Endothelial cell of umbilical vein (primary cell): ENCODE results near the gene PGGHG. TPM values are rescaled to one million over a fixed set of nuclear protein-coding genes. Genes with fewer than 3 reads are reported as not detected.

Source experiments
- BruUV-seq: library from RNA; stranded (reverse); fragments of 400-500 nt; replicated peaks from 2 replicates; lab custom pipeline; 2021; lab: Mats Ljungman, UMichigan
- CTCF ChIA-PET: fragments of 300-600, 350-600 bp; sonication (Branson Sonifier 250); formaldehyde crosslinking; loops from one replicate; lab custom pipeline; 2021; ENCODE audit warnings: antibody characterized with exemption, inconsistent platforms; lab: Charles Lee
- POLR2A ChIA-PET: fragments of 300-600, 350-600 bp; sonication (Branson Sonifier 250); formaldehyde crosslinking; loops from one replicate; lab custom pipeline; 2021; ENCODE audit warnings: antibody characterized with exemption, inconsistent platforms; lab: Charles Lee
- DNase-seq: peaks from one replicate; pipeline ENCODE4 v3.0.0-alpha.2; 2011; ENCODE audit warnings: low read depth, low spot score
- FAIRE-seq: peaks from 2 replicates; lab custom pipeline; 2011; peaks lifted over from hg19 to GRCh38; lab: Jason Lieb, UNC
- H2AFZ ChIP-seq: 2 replicates; pipeline ENCODE4 v1.6.0; 2012; ENCODE audit warnings: low read depth, low read length, control low read depth, inconsistent platforms
- H3K27ac ChIP-seq: 2 replicates; pipeline ENCODE4 v1.5.1; 2011; ENCODE audit warnings: low read depth, mild to moderate bottlenecking, control low read depth, low read length, moderate library complexity; ENCODE audit not compliant: insufficient read depth
- H3K27me3 ChIP-seq, 2 experiments: 2 replicates each; pipeline versions ENCODE4 v1.6.0 to v1.6.1; 2011; ENCODE audit warnings: low read length in 2 of 2, mixed read lengths in 1 of 2; ENCODE audit not compliant: control insufficient read depth in 2 of 2, insufficient read depth in 2 of 2
- H3K36me3 ChIP-seq, 2 experiments: 2 replicates in 1 of 2; 3 replicates in 1 of 2; pipeline ENCODE4 v1.5.1; 2011; ENCODE audit warnings: low read length in 2 of 2, mild to moderate bottlenecking in 1 of 2, moderate library complexity in 1 of 2; ENCODE audit not compliant: control insufficient read depth in 2 of 2, insufficient read depth in 2 of 2; ENCODE audit errors: extremely low read depth in 1 of 2
- H3K4me1 ChIP-seq: 3 replicates; pipeline ENCODE4 v1.5.1; 2011; ENCODE audit warnings: mild to moderate bottlenecking, low read length; ENCODE audit not compliant: control insufficient read depth, insufficient read depth; ENCODE audit errors: extremely low read depth
- H3K4me2 ChIP-seq: 2 replicates; pipeline ENCODE4 v1.6.1; 2011; ENCODE audit warnings: low read length, control low read depth, mixed read lengths; ENCODE audit not compliant: insufficient read depth
- H3K4me3 ChIP-seq, 3 experiments: fragments of 200-600 bp in 1 of 3; sonication (generic), shearing (Covaris generic) in 1 of 3; replicated peaks in 1 of 3; 2 replicates each; pipeline ENCODE4 v1.5.1; 2011 to 2016; ENCODE audit warnings: control low read depth in 3 of 3, low read length in 3 of 3, mild to moderate bottlenecking in 2 of 3, inconsistent platforms in 1 of 3, low read depth in 1 of 3, moderate library complexity in 1 of 3; ENCODE audit not compliant: insufficient read depth in 1 of 3
- H3K79me2 ChIP-seq: 2 replicates; pipeline ENCODE4 v1.6.0; 2012; ENCODE audit warnings: low read length, inconsistent platforms; ENCODE audit not compliant: control insufficient read depth, insufficient read depth
- H3K9ac ChIP-seq: replicated peaks from 2 replicates; pipeline ENCODE3; 2011; ENCODE audit warnings: low read length, control low read depth; ENCODE audit not compliant: insufficient read depth; ENCODE audit errors: extremely low read depth
- H3K9me1 ChIP-seq: replicated peaks from 3 replicates; pipeline ENCODE4 v1.6.0; 2011; ENCODE audit warnings: mild to moderate bottlenecking, low read length; ENCODE audit not compliant: control insufficient read depth, insufficient read depth; ENCODE audit errors: extremely low read depth
- H3K9me3 ChIP-seq: replicated peaks from 2 replicates; pipeline ENCODE4 v1.5.1; 2012; ENCODE audit warnings: low read length, inconsistent platforms; ENCODE audit not compliant: control insufficient read depth, insufficient read depth
- H4K20me1 ChIP-seq: replicated peaks from 2 replicates; pipeline ENCODE3; 2011; ENCODE audit warnings: mild to moderate bottlenecking, low read length; ENCODE audit not compliant: control insufficient read depth, insufficient read depth; ENCODE audit errors: extremely low read depth
- EZH2 ChIP-seq: IDR thresholded peaks from 2 replicates; pipeline ENCODE4 v1.6.1; 2012; ENCODE audit warnings: borderline replicate concordance, low read depth, mild to moderate bottlenecking, moderate library complexity, low read length, inconsistent platforms; ENCODE audit not compliant: severe bottlenecking
- FOS ChIP-seq: IDR thresholded peaks from 2 replicates; pipeline ENCODE4 v1.6.1; 2011; ENCODE audit warnings: mild to moderate bottlenecking, low read length, moderate library complexity, borderline replicate concordance; ENCODE audit not compliant: insufficient read depth
- GATA2 ChIP-seq: IDR thresholded peaks from 2 replicates; pipeline ENCODE4 v1.7.0; 2011; ENCODE audit warnings: low read depth, mild to moderate bottlenecking, moderate library complexity, mixed read lengths, low read length; ENCODE audit not compliant: insufficient read length, insufficient read depth
- POLR2A ChIP-seq: IDR thresholded peaks from 2 replicates; pipeline ENCODE4 v1.6.1; 2012; ENCODE audit warnings: low read depth, mild to moderate bottlenecking, control low read depth, low read length
- POLR2AphosphoS5 ChIP-seq: IDR thresholded peaks from 2 replicates; pipeline ENCODE4 v1.6.1; 2012; ENCODE audit warnings: low read depth, mild to moderate bottlenecking, control low read depth, low read length, moderate library complexity; ENCODE audit not compliant: insufficient read depth
- dilution Hi-C: fragments of 300-500 bp; cut with MboI; formaldehyde crosslinking; loops from one replicate; pipeline ENCODE4 v1.15.0; 2019; ENCODE audit warnings: low sequenced_read_pairs; ENCODE audit not compliant: extremely low pct_ligation_motif_present
- intact Hi-C: fragments of 100-400 bp; cut with micrococcal nuclease; formaldehyde crosslinking; loops from one replicate; pipeline ENCODE4 v1.10.0; 2022
- polyA plus RNA-seq, 4 experiments: library from polyadenylated mRNA; depleted of rRNA in 3 of 4; stranded (reverse) in 3 of 4; unstranded in 1 of 4; fragments of >200 nt; gene quantifications; 2 replicates each; pipeline versions ENCODE4 v1.2.1 to v1.2.3, GENCODE V29; 2011 to 2012; ENCODE audit warnings: missing spikeins in 1 of 4
- total RNA-seq: library from RNA; stranded (reverse); gene quantifications from 2 replicates; pipeline ENCODE4 v1.2.3, GENCODE V29; 2021
- TF ChIP-seq, protein P1 (sequence below), 2 donors: IDR thresholded peaks; 1 replicate in 1 of 2; 2 replicates in 1 of 2; pipeline ENCODE4 v1.5.1; 2011; ENCODE audit warnings: low read length in 2 of 2, mild to moderate bottlenecking in 2 of 2, moderate library complexity in 2 of 2, control low read depth in 1 of 2, inconsistent platforms in 1 of 2, low read depth in 1 of 2; ENCODE audit not compliant: insufficient read depth in 1 of 2; ENCODE audit errors: extremely low read depth in 1 of 2
- TF ChIP-seq, protein P2 (sequence below): IDR thresholded peaks from 2 replicates; pipeline ENCODE4 v1.6.1; 2011; ENCODE audit not compliant: insufficient read depth, insufficient read length

The PGGHG gene
- total and polyA plus RNA-seq, 2 donors (not counting 3 experiments of a cell fraction or from before 2014, with no cell fraction given), result 31.6 to 42.4 TPM

DNA sequence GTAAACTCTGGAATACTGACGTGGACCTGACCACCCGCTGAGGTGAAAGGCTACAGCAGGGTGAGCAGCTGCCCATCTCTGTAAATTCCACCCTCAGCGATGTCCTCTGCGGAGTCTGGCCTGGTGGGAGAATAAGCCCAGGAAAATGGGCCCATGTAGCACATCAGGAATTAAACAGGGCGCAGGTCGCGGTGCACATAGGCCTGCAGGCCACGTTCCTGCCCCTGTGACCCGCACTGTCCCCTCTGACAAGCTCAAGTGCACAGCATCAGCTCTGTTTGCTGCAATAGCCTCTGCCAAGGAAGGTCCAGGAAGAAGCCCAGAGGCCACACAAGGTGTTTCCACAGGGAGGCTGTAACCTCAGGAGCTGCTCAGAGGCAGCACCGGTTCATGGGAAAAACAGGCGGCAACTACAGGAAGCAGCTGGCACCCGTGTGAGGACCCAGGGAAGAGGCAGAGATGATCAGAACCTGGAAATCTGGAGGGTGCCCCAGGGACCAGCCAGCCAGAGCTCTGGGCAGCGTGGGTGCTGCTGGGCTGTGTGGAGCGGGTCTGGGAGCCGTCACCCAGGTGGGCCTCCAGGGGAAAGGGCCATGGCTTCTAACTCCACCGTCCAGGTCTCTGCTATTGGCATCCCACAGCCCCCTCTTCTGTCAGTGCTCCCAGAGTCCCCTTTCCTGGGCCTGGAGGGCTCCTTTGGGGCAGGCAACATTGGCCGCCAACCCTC lies 17.9 kb downstream of the PGGHG start:
- CTCF ChIA-PET, result interaction anchor here (1.2 to 4.3 kb wide), 5 partner anchors 14 to 142 kb away, joined by 3 to 79 read pairs (median 23); partner anchors contain the start of gene IFITM3
- FAIRE-seq, result no peak
- BruUV-seq, result no TSS peak

More for the DNA sequence above, 17.9 kb downstream of the PGGHG start:
- Histone ChIP-seq H3K4me2 (no peak overlapping the region), H3K9me3 (no peaks in the 10 kb centered on the region), H3K36me3 (no peaks in the 10 kb centered on the region), H3K79me2 (peaks cover 13% of the 10 kb centered on the region), H3K9me1 (no peaks in the 10 kb centered on the region), H3K27me3 (no peaks in the 10 kb centered on the region), H2AFZ (no peak overlapping the region), H3K27ac (no peak overlapping the region), H3K4me3 (no peak overlapping the region), H4K20me1 (no peaks in the 10 kb centered on the region), H3K9ac (no peak overlapping the region), H3K4me1 (peaks cover 15% of the 10 kb centered on the region)
- dilution Hi-C loops (no loop called here), intact Hi-C loops (loop anchor here (5.0 kb wide), 3 partner anchors 70 to 210 kb away; partner anchors contain the start of genes BET1L, PSMD13, RIC8A and SIRT3)
- POLR2A ChIA-PET, result no interaction called here
- TF ChIP-seq EZH2 (no peak), POLR2A (no peak), FOS (no peak), GATA2 (no peak), POLR2AphosphoS5 (no peak)
- TF ChIP-seq, protein P1, sequence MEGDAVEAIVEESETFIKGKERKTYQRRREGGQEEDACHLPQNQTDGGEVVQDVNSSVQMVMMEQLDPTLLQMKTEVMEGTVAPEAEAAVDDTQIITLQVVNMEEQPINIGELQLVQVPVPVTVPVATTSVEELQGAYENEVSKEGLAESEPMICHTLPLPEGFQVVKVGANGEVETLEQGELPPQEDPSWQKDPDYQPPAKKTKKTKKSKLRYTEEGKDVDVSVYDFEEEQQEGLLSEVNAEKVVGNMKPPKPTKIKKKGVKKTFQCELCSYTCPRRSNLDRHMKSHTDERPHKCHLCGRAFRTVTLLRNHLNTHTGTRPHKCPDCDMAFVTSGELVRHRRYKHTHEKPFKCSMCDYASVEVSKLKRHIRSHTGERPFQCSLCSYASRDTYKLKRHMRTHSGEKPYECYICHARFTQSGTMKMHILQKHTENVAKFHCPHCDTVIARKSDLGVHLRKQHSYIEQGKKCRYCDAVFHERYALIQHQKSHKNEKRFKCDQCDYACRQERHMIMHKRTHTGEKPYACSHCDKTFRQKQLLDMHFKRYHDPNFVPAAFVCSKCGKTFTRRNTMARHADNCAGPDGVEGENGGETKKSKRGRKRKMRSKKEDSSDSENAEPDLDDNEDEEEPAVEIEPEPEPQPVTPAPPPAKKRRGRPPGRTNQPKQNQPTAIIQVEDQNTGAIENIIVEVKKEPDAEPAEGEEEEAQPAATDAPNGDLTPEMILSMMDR (IDR thresholded peaks at IDR 0.05; ENCODE audit: extremely low read depth in 1 of 2, insufficient read depth in 1 of 2, low read depth in 1 of 2, low read length in 2 of 2), result no peak
- TF ChIP-seq, protein P2, sequence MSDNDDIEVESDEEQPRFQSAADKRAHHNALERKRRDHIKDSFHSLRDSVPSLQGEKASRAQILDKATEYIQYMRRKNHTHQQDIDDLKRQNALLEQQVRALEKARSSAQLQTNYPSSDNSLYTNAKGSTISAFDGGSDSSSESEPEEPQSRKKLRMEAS, result no peak
- DNase-seq, result no peak
